Left hindlimb (tissue), 1 donor: Measurements from ENCODE around the gene RHOH.
"Not testable (repeated sequence)": the region's sequence is repeated elsewhere in the genome, so short reads cannot be mapped to it uniquely, and the experiment has no call there.

Experiments
- DNase-seq: peaks from one replicate; pipeline ENCODE4 v3.0.0-alpha.2; 2018

Gene RHOH

GRCh38 chr4:40264497-40264896, 67.7 kb downstream of the RHOH start:
- DNase-seq: no peak

GRCh38 chr4:40264995-40265909, 68.4 kb downstream of the RHOH start:
- no peak for DNase-seq

GRCh38 chr4:40265910-40266274, 69.1 kb downstream of the RHOH start:
- no peak for DNase-seq

- DNase-seq: no peak
Observed at GRCh38 chr4:40269133-40269532, 72.3 kb downstream of the RHOH start.

GRCh38 chr4:40270609-40271008, 73.8 kb downstream of the RHOH start:
- DNase-seq: no peak

GRCh38 chr4:40275065-40275730, 78.4 kb downstream of the RHOH start:
- no peak for DNase-seq

- DNase-seq: no peak
Observed at GRCh38 chr4:40276546-40276945, 79.7 kb downstream of the RHOH start.

- DNase-seq: no peak
Observed at GRCh38 chr4:40280586-40280985, 83.8 kb downstream of the RHOH start.

GRCh38 chr4:40281099-40281498, 84.3 kb downstream of the RHOH start:
- no peak for DNase-seq

- no peak for DNase-seq
Observed at GRCh38 chr4:40281913-40282312, 85.1 kb downstream of the RHOH start.

- DNase-seq: not testable (repeated sequence)
Observed at GRCh38 chr4:40282857-40283256, 86.0 kb downstream of the RHOH start.

GRCh38 chr4:40283413-40283812, 86.6 kb downstream of the RHOH start:
- DNase-seq: no peak

GRCh38 chr4:40283968-40284367, 87.1 kb downstream of the RHOH start:
- DNase-seq: no peak

- DNase-seq: no peak
Observed at GRCh38 chr4:40285692-40286091, 88.9 kb downstream of the RHOH start.

GRCh38 chr4:40288566-40288965, 91.7 kb downstream of the RHOH start:
- DNase-seq: no peak

- DNase-seq: no peak
Observed at GRCh38 chr4:40289366-40290188, 92.7 kb downstream of the RHOH start.

- not testable (repeated sequence) for DNase-seq
Observed at GRCh38 chr4:40290611-40291186, 93.9 kb downstream of the RHOH start.

GRCh38 chr4:40292313-40292759, 95.5 kb downstream of the RHOH start:
- DNase-seq: no peak

GRCh38 chr4:40294339-40294738, 97.5 kb downstream of the RHOH start:
- no peak for DNase-seq

- DNase-seq: not testable (repeated sequence)
Observed at GRCh38 chr4:40295030-40295429, 98.2 kb downstream of the RHOH start.

- no peak for DNase-seq
Observed at GRCh38 chr4:40295572-40295971, 98.7 kb downstream of the RHOH start.
